Measurements from ENCODE around the gene VCPKMT.

The VCPKMT gene

GRCh38 chr14:50116181-50116956 is at the start of gene VCPKMT:
TSS of gene VCPKMT (minus strand) at chr14:50116572. CDS start at chr14:50116552, 20 bp downstream.
- DNase-seq (ENCODE audit: low read depth in 3 of 3) = peak; percentile 89 to 97 (median 91)

- DNase-seq (ENCODE audit: low read depth in 3 of 3) = no peak
Measured at GRCh38 chr14:50156111-50156510, 39.7 kb upstream of the VCPKMT start.

GRCh38 chr14:50148799-50149198 is 32.4 kb upstream of the VCPKMT start:
- no peak for DNase-seq (ENCODE audit: low read depth in 3 of 3)

- no peak for DNase-seq (ENCODE audit: low read depth in 3 of 3)
Measured at GRCh38 chr14:50139192-50139591, 22.8 kb upstream of the VCPKMT start.

GRCh38 chr14:50127802-50128201 is 11.4 kb upstream of the VCPKMT start:
- no peak for DNase-seq (ENCODE audit: low read depth in 3 of 3)

- DNase-seq (ENCODE audit: low read depth in 3 of 3) = no peak
Measured at GRCh38 chr14:50123062-50123461, 6.7 kb upstream of the VCPKMT start.

- DNase-seq (ENCODE audit: low read depth in 3 of 3) = no peak
Measured at GRCh38 chr14:50122291-50122690, 5.9 kb upstream of the VCPKMT start.

DNA sequence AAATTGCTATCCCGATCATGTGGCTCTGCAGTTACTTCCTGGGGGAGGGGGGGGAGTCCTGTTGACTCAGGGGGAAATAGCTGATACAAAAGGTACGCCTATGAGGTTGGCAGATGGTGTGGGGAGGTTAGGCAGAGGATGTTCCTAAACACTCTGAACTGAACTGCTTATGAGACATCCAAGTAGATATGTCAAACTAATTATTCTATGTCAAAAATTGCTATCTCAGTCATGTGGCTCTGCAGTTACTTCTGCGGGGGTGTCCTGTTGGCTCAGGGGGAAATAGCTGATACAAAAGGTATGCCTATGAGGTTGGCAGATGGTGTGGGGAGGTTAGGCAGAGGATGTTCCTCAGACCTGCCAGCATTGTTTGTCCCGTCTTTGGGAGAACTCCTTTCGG is 5.1 kb upstream of the VCPKMT start:
- no peak for DNase-seq (ENCODE audit: low read depth in 3 of 3)

GRCh38 chr14:50117456-50117855 is 1.1 kb upstream of the VCPKMT start:
- DNase-seq (ENCODE audit: low read depth in 3 of 3) = no peak

DNA sequence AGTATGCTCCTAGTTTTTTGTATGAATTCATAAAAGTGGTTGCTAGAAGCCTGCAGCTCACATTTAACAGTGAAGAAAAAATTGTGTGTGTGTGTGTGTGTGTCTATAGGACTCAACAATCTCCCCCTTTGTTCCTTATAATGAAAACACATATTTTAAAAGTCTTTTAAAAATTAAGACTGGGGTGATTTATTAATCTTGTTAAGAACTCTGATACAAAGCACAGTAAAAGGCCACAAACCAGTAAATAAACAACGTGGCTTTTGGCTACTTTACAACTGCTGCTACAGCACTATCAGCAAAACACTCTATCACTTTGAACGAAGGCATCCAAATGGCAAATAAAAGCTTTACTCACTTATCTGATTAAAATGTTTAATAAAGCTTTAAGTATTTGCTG is 594 bp upstream of the VCPKMT start:
- no peak for DNase-seq (ENCODE audit: low read depth in 3 of 3)

DNA sequence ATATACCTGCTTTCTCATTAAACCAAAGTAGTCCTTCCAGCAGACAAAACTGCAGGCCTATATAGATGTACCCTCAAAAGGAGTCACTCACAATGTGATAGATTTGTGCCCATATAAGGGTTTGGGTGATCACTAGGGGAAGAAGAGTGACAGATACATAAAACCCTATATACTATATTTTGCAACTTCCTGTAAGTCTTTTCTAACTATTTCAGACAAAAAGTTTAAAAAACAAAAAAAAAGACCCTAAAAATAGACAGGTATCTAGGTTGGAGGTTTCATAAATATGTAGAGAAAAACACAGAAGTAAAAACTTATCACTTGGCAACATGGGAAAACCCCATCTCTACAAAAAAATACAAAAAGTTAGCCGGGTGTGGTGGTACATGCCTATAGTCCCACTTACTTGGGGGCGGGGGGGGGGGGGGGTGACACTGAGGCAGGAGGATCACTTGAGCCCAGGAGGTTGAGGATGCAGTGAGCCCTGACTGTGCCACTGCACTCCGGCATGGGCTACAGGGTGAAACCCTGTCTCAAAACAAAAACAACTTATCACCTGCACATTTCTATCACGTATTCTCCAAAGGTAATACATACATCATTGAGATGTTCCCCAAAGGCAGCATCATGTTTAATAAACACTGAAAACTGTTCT is 2.9 kb downstream of the VCPKMT start:
- DNase-seq (ENCODE audit: low read depth in 3 of 3) = no peak

DNA sequence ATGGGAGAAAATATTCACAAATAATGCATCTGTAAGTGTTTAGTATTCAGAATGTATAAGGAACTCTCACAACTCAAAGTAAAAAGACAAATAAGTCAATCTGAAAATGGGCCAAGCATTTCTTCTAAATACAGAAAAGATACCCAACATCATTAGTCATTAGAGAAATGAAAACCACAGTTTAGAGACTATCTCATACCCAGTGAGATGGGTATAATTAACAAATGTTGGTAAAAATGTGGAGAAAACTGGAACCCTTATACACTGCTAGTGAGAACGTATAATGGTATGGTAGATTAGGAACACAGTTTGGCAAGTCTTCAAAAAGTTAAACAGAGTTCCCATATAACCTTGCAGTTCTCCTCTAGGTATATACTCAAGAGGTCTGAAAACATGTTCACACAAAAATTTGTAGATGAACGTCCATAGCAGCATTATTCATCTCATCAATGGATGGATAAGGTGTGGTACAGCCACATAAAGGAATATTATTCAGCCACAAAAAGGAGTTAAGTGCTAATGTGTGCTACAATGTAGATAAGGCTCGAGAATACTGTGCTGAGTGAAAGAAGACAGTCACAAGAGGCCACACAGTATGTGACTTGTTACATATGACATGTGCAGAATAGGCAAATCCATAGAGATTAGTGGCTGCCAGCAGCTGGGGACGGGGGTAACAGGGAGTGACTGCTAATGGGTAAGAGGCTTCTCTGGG is 5.9 kb downstream of the VCPKMT start:
- DNase-seq (ENCODE audit: low read depth in 3 of 3) = no peak

- DNase-seq (ENCODE audit: low read depth in 3 of 3) = no peak
Measured at GRCh38 chr14:50109342-50109741, 7.0 kb downstream of the VCPKMT start.

DNA sequence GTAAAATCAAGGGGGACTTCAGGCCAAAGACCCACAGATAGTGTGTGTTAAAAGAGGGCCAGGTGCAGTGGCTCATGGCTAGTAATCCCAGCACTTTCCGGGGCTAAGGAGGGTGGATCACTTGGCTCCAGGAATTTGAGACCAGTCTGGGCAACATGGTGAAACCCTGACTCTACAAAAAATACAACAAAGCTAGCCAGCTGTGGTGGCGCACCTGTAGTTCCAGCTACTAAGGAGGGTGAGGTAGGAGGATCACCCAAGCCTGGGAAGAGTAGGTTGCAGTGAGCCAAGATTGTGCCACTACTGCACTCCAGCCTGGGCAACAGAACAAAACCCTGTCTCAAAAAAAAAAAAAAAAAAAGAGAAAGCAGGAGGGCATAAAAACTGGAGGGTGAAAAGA is 8.5 kb downstream of the VCPKMT start:
- no peak for DNase-seq (ENCODE audit: low read depth in 3 of 3)

DNA sequence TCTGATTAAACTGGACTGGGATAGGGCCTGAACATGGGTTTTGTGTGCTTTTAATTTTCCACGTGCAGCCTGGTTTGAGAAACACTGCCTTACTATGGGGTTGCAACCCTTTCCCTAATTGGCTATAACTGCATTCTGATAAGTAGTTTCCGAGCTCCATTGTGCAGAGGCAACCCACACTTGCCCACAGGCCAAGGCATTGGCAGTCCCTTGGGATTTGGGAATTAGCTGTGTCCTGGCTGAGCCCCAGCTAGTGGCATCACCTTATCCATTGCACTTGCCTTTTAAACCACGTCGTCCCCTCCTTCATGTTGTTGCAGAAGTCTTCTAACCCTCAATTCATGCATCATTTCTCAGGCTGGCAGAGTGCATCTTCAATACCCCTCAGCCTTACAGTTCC is 10.2 kb downstream of the VCPKMT start:
- DNase-seq (ENCODE audit: low read depth in 3 of 3) = no peak

- DNase-seq (ENCODE audit: low read depth in 3 of 3) = no peak
Measured at GRCh38 chr14:50103558-50103957, 12.8 kb downstream of the VCPKMT start.

DNA sequence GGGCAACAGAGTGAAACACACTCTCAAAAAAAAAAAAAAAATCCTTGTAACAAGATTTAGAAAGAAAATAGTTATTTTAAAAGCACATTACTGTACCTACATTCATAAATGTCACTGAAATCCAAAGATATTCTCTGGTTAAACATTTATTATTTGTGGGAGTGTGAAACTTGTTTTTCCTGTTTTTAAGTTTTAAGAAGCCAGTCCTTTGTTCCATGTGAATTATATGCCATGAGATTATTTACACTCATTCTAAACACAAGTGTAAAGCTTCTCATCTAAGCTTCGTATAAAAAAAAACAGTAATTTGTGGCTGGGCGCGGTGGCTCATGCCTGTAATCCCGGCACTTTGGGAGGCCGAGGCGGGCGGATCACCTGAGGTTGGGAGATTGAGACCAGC is 15.0 kb downstream of the VCPKMT start:
- DNase-seq (ENCODE audit: low read depth in 3 of 3) = no peak

DNA sequence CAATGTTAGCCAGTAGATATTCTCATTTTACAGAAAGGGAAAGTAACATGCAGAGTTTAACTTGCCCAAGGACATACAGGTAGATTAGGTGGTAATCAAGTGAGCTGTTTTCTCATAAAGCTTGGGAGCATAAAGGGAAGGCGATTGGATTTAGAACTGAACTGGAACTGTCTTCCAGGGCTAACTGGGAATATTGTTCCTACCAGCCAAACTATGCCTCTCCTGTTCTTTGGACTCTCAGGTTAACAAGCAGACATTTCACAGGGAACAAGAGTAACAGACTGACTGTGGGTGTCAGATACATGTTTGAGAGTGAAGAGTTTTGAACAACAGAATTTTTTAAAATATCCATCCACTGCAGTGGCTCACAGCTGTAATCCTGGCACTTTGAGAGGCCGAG is 15.6 kb downstream of the VCPKMT start:
- DNase-seq (ENCODE audit: low read depth in 3 of 3) = no peak

DNA sequence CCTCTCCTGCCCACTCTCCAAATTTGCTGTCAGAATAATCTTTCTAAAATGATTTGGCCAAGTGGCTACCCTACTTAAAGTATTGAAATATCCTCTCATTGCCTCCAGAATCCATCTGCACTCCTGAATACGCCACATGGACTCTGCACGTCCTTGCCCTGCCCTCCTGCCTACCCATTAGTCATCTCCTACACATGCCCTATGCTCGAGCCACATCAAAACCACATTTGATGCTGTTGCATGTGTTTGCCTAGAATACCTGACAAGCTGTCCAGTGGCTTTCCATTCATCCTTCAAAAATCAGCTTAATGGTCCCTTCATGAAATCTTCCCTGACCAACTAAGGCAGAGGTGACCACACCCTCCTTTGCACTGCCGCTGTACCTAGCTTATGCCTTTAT is 17.0 kb downstream of the VCPKMT start:
- DNase-seq (ENCODE audit: low read depth in 3 of 3) = no peak

DNA sequence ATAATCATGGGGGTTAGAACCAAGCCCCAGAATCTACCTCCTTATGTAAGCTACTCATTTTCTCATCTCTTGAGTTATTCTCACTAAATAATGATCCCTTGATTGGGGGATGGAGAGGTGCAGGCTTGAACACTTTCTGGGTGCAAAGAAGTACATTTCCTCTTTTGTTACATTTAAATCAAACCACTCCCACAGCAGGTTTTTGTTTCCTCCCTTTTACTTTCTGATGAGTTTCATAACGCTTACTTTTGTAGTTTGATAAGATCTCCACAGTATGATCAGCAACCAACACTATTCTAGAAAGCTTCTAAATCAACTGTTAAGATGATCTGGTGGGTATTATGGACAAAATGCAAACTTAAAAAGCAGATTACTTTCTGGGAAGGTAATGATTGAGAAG is 20.5 kb downstream of the VCPKMT start:
- DNase-seq (ENCODE audit: low read depth in 3 of 3) = no peak

- DNase-seq (ENCODE audit: low read depth in 3 of 3) = no peak
Measured at GRCh38 chr14:50094056-50094755, 22.2 kb downstream of the VCPKMT start.

- DNase-seq (ENCODE audit: low read depth in 3 of 3) = no peak
Measured at GRCh38 chr14:50093496-50093895, 22.9 kb downstream of the VCPKMT start.
